Endothelial cell of umbilical vein (primary cell): ENCODE data around the gene AKR1C2. TPM values are rescaled to one million over a fixed set of nuclear protein-coding genes. Genes with fewer than 3 reads are reported as not detected.

ENCODE experiments used
- BruUV-seq: library from RNA; stranded (reverse); fragments of 400-500 nt; replicated peaks from 2 replicates; lab custom pipeline; 2021; lab: Mats Ljungman, UMichigan
- CTCF ChIA-PET: fragments of 300-600, 350-600 bp; sonication (Branson Sonifier 250); formaldehyde crosslinking; loops from one replicate; lab custom pipeline; 2021; ENCODE audit warnings: antibody characterized with exemption, inconsistent platforms; lab: Charles Lee
- POLR2A ChIA-PET: fragments of 300-600, 350-600 bp; sonication (Branson Sonifier 250); formaldehyde crosslinking; loops from one replicate; lab custom pipeline; 2021; ENCODE audit warnings: antibody characterized with exemption, inconsistent platforms; lab: Charles Lee
- DNase-seq: peaks from one replicate; pipeline ENCODE4 v3.0.0-alpha.2; 2011; ENCODE audit warnings: low read depth, low spot score
- FAIRE-seq: peaks from 2 replicates; lab custom pipeline; 2011; peaks lifted over from hg19 to GRCh38; lab: Jason Lieb, UNC
- H2AFZ ChIP-seq: 2 replicates; pipeline ENCODE4 v1.6.0; 2012; ENCODE audit warnings: low read depth, low read length, control low read depth, inconsistent platforms
- H3K27ac ChIP-seq: 2 replicates; pipeline ENCODE4 v1.5.1; 2011; ENCODE audit warnings: low read depth, mild to moderate bottlenecking, control low read depth, low read length, moderate library complexity; ENCODE audit not compliant: insufficient read depth
- H3K27me3 ChIP-seq, 2 experiments: 2 replicates each; pipeline versions ENCODE4 v1.6.0 to v1.6.1; 2011; ENCODE audit warnings: low read length in 2 of 2, mixed read lengths in 1 of 2; ENCODE audit not compliant: control insufficient read depth in 2 of 2, insufficient read depth in 2 of 2
- H3K36me3 ChIP-seq, 2 experiments: 2 replicates in 1 of 2; 3 replicates in 1 of 2; pipeline ENCODE4 v1.5.1; 2011; ENCODE audit warnings: low read length in 2 of 2, mild to moderate bottlenecking in 1 of 2, moderate library complexity in 1 of 2; ENCODE audit not compliant: control insufficient read depth in 2 of 2, insufficient read depth in 2 of 2; ENCODE audit errors: extremely low read depth in 1 of 2
- H3K4me1 ChIP-seq: 3 replicates; pipeline ENCODE4 v1.5.1; 2011; ENCODE audit warnings: mild to moderate bottlenecking, low read length; ENCODE audit not compliant: control insufficient read depth, insufficient read depth; ENCODE audit errors: extremely low read depth
- H3K4me2 ChIP-seq: 2 replicates; pipeline ENCODE4 v1.6.1; 2011; ENCODE audit warnings: low read length, control low read depth, mixed read lengths; ENCODE audit not compliant: insufficient read depth
- H3K4me3 ChIP-seq, 3 experiments: fragments of 200-600 bp in 1 of 3; sonication (generic), shearing (Covaris generic) in 1 of 3; replicated peaks in 1 of 3; 2 replicates each; pipeline ENCODE4 v1.5.1; 2011 to 2016; ENCODE audit warnings: control low read depth in 3 of 3, low read length in 3 of 3, mild to moderate bottlenecking in 2 of 3, inconsistent platforms in 1 of 3, low read depth in 1 of 3, moderate library complexity in 1 of 3; ENCODE audit not compliant: insufficient read depth in 1 of 3
- H3K79me2 ChIP-seq: 2 replicates; pipeline ENCODE4 v1.6.0; 2012; ENCODE audit warnings: low read length, inconsistent platforms; ENCODE audit not compliant: control insufficient read depth, insufficient read depth
- H3K9ac ChIP-seq: replicated peaks from 2 replicates; pipeline ENCODE3; 2011; ENCODE audit warnings: low read length, control low read depth; ENCODE audit not compliant: insufficient read depth; ENCODE audit errors: extremely low read depth
- H3K9me1 ChIP-seq: replicated peaks from 3 replicates; pipeline ENCODE4 v1.6.0; 2011; ENCODE audit warnings: mild to moderate bottlenecking, low read length; ENCODE audit not compliant: control insufficient read depth, insufficient read depth; ENCODE audit errors: extremely low read depth
- H3K9me3 ChIP-seq: replicated peaks from 2 replicates; pipeline ENCODE4 v1.5.1; 2012; ENCODE audit warnings: low read length, inconsistent platforms; ENCODE audit not compliant: control insufficient read depth, insufficient read depth
- H4K20me1 ChIP-seq: replicated peaks from 2 replicates; pipeline ENCODE3; 2011; ENCODE audit warnings: mild to moderate bottlenecking, low read length; ENCODE audit not compliant: control insufficient read depth, insufficient read depth; ENCODE audit errors: extremely low read depth
- CTCF ChIP-seq, 2 donors: IDR thresholded peaks; 1 replicate in 1 of 2; 2 replicates in 1 of 2; pipeline ENCODE4 v1.5.1; 2011; ENCODE audit warnings: low read length in 2 of 2, mild to moderate bottlenecking in 2 of 2, moderate library complexity in 2 of 2, control low read depth in 1 of 2, inconsistent platforms in 1 of 2, low read depth in 1 of 2; ENCODE audit not compliant: insufficient read depth in 1 of 2; ENCODE audit errors: extremely low read depth in 1 of 2
- EZH2 ChIP-seq: IDR thresholded peaks from 2 replicates; pipeline ENCODE4 v1.6.1; 2012; ENCODE audit warnings: borderline replicate concordance, low read depth, mild to moderate bottlenecking, moderate library complexity, low read length, inconsistent platforms; ENCODE audit not compliant: severe bottlenecking
- FOS ChIP-seq: IDR thresholded peaks from 2 replicates; pipeline ENCODE4 v1.6.1; 2011; ENCODE audit warnings: mild to moderate bottlenecking, low read length, moderate library complexity, borderline replicate concordance; ENCODE audit not compliant: insufficient read depth
- GATA2 ChIP-seq: IDR thresholded peaks from 2 replicates; pipeline ENCODE4 v1.7.0; 2011; ENCODE audit warnings: low read depth, mild to moderate bottlenecking, moderate library complexity, mixed read lengths, low read length; ENCODE audit not compliant: insufficient read length, insufficient read depth
- JUN ChIP-seq: IDR thresholded peaks from 2 replicates; pipeline ENCODE4 v1.6.1; 2011; ENCODE audit warnings: borderline replicate concordance, low read depth; ENCODE audit not compliant: insufficient read length, insufficient read depth
- MAX ChIP-seq: IDR thresholded peaks from 2 replicates; pipeline ENCODE4 v1.6.1; 2011; ENCODE audit not compliant: insufficient read depth, insufficient read length
- MYC ChIP-seq: IDR thresholded peaks from one replicate; pipeline ENCODE4 v1.6.1; 2011; ENCODE audit warnings: mild to moderate bottlenecking, low read depth, low read length
- POLR2A ChIP-seq: IDR thresholded peaks from 2 replicates; pipeline ENCODE4 v1.6.1; 2012; ENCODE audit warnings: low read depth, mild to moderate bottlenecking, control low read depth, low read length
- POLR2AphosphoS5 ChIP-seq: IDR thresholded peaks from 2 replicates; pipeline ENCODE4 v1.6.1; 2012; ENCODE audit warnings: low read depth, mild to moderate bottlenecking, control low read depth, low read length, moderate library complexity; ENCODE audit not compliant: insufficient read depth
- dilution Hi-C: fragments of 300-500 bp; cut with MboI; formaldehyde crosslinking; loops from one replicate; pipeline ENCODE4 v1.15.0; 2019; ENCODE audit warnings: low sequenced_read_pairs; ENCODE audit not compliant: extremely low pct_ligation_motif_present
- intact Hi-C: fragments of 100-400 bp; cut with micrococcal nuclease; formaldehyde crosslinking; loops from one replicate; pipeline ENCODE4 v1.10.0; 2022
- polyA plus RNA-seq, 4 experiments: library from polyadenylated mRNA; depleted of rRNA in 3 of 4; stranded (reverse) in 3 of 4; unstranded in 1 of 4; fragments of >200 nt; gene quantifications; 2 replicates each; pipeline versions ENCODE4 v1.2.1 to v1.2.3, GENCODE V29; 2011 to 2012; ENCODE audit warnings: missing spikeins in 1 of 4
- total RNA-seq: library from RNA; stranded (reverse); gene quantifications from 2 replicates; pipeline ENCODE4 v1.2.3, GENCODE V29; 2021

The AKR1C2 gene
- total and polyA plus RNA-seq, 2 donors (not counting 3 experiments of a cell fraction or from before 2014, with no cell fraction given): 0.84 to 1.7 TPM

GRCh38 chr10:4947635-4948596, 55.7 kb downstream of the AKR1C2 start:
- Histone ChIP-seq H3K27ac (no peak overlapping the region), H3K79me2 (no peaks in the 10 kb centered on the region), H3K9me1 (no peaks in the 10 kb centered on the region), H3K27me3 (no peaks in the 10 kb centered on the region), H3K4me2 (no peak overlapping the region), H4K20me1 (no peaks in the 10 kb centered on the region), H3K4me3 (no peak overlapping the region), H3K4me1 (peaks cover 3% of the 10 kb centered on the region), H2AFZ (peak overlapping the region; percentile 70), H3K9ac (no peak overlapping the region), H3K9me3 (no peaks in the 10 kb centered on the region), H3K36me3 (no peaks in the 10 kb centered on the region)
- CTCF ChIA-PET: interaction anchor here (1.0 kb wide), 1 partner anchor 34 kb away, joined by 4 read pairs; no protein-coding TSS in a partner anchor
- dilution Hi-C loops: no loop called here
- POLR2A ChIA-PET: no interaction called here
- intact Hi-C loops: no loop called here
- TF ChIP-seq CTCF (IDR thresholded peaks at IDR 0.05; ENCODE audit: extremely low read depth in 1 of 2, insufficient read depth in 1 of 2, low read depth in 1 of 2, low read length in 2 of 2): no peak
- TF ChIP-seq GATA2: no peak
- no peak for TF ChIP-seq POLR2AphosphoS5
- peak; percentile 66 for TF ChIP-seq FOS
- TF ChIP-seq POLR2A: no peak
- no peak for TF ChIP-seq EZH2
- TF ChIP-seq MAX: no peak
- TF ChIP-seq JUN: peak; percentile 60
- TF ChIP-seq MYC: no peak
- BruUV-seq: no TSS peak
- FAIRE-seq (no peak), DNase-seq (peak; percentile 45)
